ENCODE results near the gene ZBTB7C. TPM values are rescaled to one million over a fixed set of nuclear protein-coding genes. Genes with fewer than 3 reads are reported as not detected.

The ZBTB7C gene
- total RNA-seq, 1 donor from 2014 or later, result 0.67 TPM

DNA sequence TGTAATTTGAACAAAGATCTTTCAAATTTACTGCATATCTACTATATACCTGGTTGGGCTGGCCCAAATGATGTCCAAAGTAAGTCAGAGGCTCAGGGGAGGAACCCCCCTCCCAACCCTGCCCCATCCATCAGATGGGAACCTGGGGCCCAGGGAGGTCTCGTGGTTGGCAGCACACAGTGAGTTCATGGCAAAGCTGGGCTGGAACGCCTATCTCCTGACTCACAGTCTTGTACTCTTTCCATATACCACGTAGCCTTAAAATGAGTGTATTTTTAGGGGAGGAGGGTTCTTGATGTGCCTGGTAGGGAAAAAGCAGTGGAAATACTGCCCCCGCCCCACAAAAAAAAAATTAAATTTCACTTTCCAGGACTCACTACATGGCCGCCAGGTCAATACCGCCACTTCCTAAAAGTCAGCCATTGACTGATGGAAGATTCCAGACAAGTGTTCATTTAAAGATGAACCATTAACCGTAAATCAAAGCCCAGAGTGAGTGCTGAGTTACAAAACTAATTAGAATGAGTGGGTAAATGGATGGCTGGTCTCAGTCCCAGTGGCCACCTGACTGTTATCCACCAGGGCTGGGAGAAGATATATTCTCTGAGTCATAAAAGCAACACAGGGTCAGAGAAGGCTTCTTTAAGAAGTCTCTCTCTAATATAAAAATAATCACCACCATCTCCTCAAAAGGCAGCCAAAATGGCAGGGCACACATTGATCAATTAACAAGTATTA lies 80.5 kb downstream of the ZBTB7C start:
- DNase-seq (ENCODE audit: low spot score), result no peak
- peaks cover 6% of the 10 kb centered on the region for H3K4me1 Mint-ChIP-seq (ENCODE audit: unreplicated experiment)
- no peak overlapping the region for H3K27ac Mint-ChIP-seq (ENCODE audit: unreplicated experiment)

GRCh38 chr18:48326901-48327675 lies 82.1 kb downstream of the ZBTB7C start:
- no peak for DNase-seq (ENCODE audit: low spot score)
- no peaks in the 10 kb centered on the region for H3K9me3 Mint-ChIP-seq (ENCODE audit: unreplicated experiment)
- no peaks in the 10 kb centered on the region for H3K27me3 Mint-ChIP-seq (ENCODE audit: unreplicated experiment)
- peaks cover 6% of the 10 kb centered on the region for H3K4me1 Mint-ChIP-seq (ENCODE audit: unreplicated experiment)
- H3K4me3 Mint-ChIP-seq (ENCODE audit: unreplicated experiment), result no peak overlapping the region
- TF ChIP-seq, protein P1, sequence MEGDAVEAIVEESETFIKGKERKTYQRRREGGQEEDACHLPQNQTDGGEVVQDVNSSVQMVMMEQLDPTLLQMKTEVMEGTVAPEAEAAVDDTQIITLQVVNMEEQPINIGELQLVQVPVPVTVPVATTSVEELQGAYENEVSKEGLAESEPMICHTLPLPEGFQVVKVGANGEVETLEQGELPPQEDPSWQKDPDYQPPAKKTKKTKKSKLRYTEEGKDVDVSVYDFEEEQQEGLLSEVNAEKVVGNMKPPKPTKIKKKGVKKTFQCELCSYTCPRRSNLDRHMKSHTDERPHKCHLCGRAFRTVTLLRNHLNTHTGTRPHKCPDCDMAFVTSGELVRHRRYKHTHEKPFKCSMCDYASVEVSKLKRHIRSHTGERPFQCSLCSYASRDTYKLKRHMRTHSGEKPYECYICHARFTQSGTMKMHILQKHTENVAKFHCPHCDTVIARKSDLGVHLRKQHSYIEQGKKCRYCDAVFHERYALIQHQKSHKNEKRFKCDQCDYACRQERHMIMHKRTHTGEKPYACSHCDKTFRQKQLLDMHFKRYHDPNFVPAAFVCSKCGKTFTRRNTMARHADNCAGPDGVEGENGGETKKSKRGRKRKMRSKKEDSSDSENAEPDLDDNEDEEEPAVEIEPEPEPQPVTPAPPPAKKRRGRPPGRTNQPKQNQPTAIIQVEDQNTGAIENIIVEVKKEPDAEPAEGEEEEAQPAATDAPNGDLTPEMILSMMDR (IDR thresholded peaks at IDR 0.05; ENCODE audit: unreplicated experiment), result no peak
- H3K27ac Mint-ChIP-seq (ENCODE audit: unreplicated experiment), result no peak overlapping the region
- H3K36me3 Mint-ChIP-seq (ENCODE audit: low read depth, unreplicated experiment), result no peaks in the 10 kb centered on the region

More for the DNA sequence above, 80.5 kb downstream of the ZBTB7C start:
- TF ChIP-seq, protein P1 (IDR thresholded peaks at IDR 0.05; ENCODE audit: unreplicated experiment), result no peak
- no peak overlapping the region for H3K4me3 Mint-ChIP-seq (ENCODE audit: unreplicated experiment)
- H3K27me3 Mint-ChIP-seq (ENCODE audit: unreplicated experiment), result no peaks in the 10 kb centered on the region
- H3K9me3 Mint-ChIP-seq (ENCODE audit: unreplicated experiment), result no peaks in the 10 kb centered on the region
- H3K36me3 Mint-ChIP-seq (ENCODE audit: low read depth, unreplicated experiment), result no peaks in the 10 kb centered on the region

- no peak for DNase-seq (ENCODE audit: low spot score)
- Mint-ChIP-seq H3K9me3 (ENCODE audit: unreplicated experiment) (no peaks in the 10 kb centered on the region), H3K4me3 (ENCODE audit: unreplicated experiment) (no peak overlapping the region), H3K36me3 (ENCODE audit: low read depth, unreplicated experiment) (no peaks in the 10 kb centered on the region), H3K27me3 (ENCODE audit: unreplicated experiment) (no peaks in the 10 kb centered on the region), H3K4me1 (ENCODE audit: unreplicated experiment) (peaks cover 11% of the 10 kb centered on the region), H3K27ac (ENCODE audit: unreplicated experiment) (no peak overlapping the region)
- TF ChIP-seq, protein P1 (IDR thresholded peaks at IDR 0.05; ENCODE audit: unreplicated experiment), result no peak
Measured at GRCh38 chr18:48325115-48325665, 84.0 kb downstream of the ZBTB7C start.

DNA sequence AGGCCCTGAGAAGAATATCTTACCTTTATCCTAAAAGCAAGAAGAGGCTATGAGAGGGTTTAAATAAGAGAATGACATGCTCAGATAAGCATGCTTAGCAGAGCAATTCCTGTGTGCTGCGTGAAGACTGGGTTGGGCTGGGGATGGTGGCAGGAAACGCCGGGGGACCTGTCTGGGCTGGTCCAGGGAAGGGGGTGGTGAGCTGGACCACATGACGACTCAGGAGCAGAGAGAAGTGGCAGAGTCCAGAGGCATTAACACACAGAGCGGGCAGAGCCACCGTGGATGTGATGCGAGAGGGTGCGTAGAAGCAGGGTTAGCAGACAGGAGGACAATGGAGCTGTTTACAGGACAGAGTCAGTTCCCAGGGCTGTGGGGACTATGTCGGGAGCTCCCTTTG lies 84.5 kb downstream of the ZBTB7C start:
- no peak overlapping the region for H3K4me3 Mint-ChIP-seq (ENCODE audit: unreplicated experiment)
- no peak overlapping the region for H3K27ac Mint-ChIP-seq (ENCODE audit: unreplicated experiment)
- H3K9me3 Mint-ChIP-seq (ENCODE audit: unreplicated experiment), result no peaks in the 10 kb centered on the region
- H3K27me3 Mint-ChIP-seq (ENCODE audit: unreplicated experiment), result no peaks in the 10 kb centered on the region
- DNase-seq (ENCODE audit: low spot score), result no peak
- peaks cover 17% of the 10 kb centered on the region for H3K4me1 Mint-ChIP-seq (ENCODE audit: unreplicated experiment)
- no peaks in the 10 kb centered on the region for H3K36me3 Mint-ChIP-seq (ENCODE audit: low read depth, unreplicated experiment)
- TF ChIP-seq, protein P1 (IDR thresholded peaks at IDR 0.05; ENCODE audit: unreplicated experiment), result no peak

Measured in endothelial cell (in vitro differentiated cells).